Measurements from ENCODE around the gene CACNA1C. TPM values are rescaled to one million over a fixed set of nuclear protein-coding genes. Genes with fewer than 3 reads are reported as not detected.

The CACNA1C gene
- total and polyA plus RNA-seq, 2 donors (not counting 1 experiment from before 2014, with no cell fraction given): 0.01 to 0.02 TPM

GRCh38 chr12:2523317-2523716, 470.5 kb downstream of the CACNA1C start:
- Histone ChIP-seq H3K27me3 (replicated peaks in 1 of 4; ENCODE audit: control extremely low read depth in 1 of 4, control insufficient read depth in 3 of 4, insufficient read depth in 4 of 4, low read length in 3 of 4) (no peaks in the 10 kb centered on the region), H3K36me3 (replicated peaks in 1 of 2; ENCODE audit: control extremely low read depth in 1 of 2, control insufficient read depth in 1 of 2, extremely low read depth in 1 of 2, insufficient read depth in 2 of 2, low read length in 1 of 2) (no peaks in the 10 kb centered on the region), H3K4me3 (ENCODE audit: control extremely low read depth in 1 of 5, extremely low read depth in 1 of 5, insufficient read depth in 1 of 5, low read depth in 2 of 5, low read length in 4 of 5) (no peak overlapping the region), H4K20me1 (ENCODE audit: control insufficient read depth, insufficient read depth, low read length, poor library complexity, severe bottlenecking) (no peaks in the 10 kb centered on the region), H2AFZ (ENCODE audit: insufficient read depth, low read depth, low read length, poor library complexity, severe bottlenecking) (no peak overlapping the region), H3K79me2 (ENCODE audit: control insufficient read depth, insufficient read depth, low read length) (no peaks in the 10 kb centered on the region), H3K4me1 (ENCODE audit: control insufficient read depth in 2 of 2, insufficient read depth in 2 of 2, low read length in 2 of 2) (no peaks in the 10 kb centered on the region), H3K4me2 (replicated peaks; ENCODE audit: low read depth, low read length, poor library complexity, severe bottlenecking) (no peak overlapping the region), H3K9ac (ENCODE audit: low read length) (no peak overlapping the region), H3K27ac (ENCODE audit: low read length in 2 of 2) (no peak overlapping the region), H3K9me3 (ENCODE audit: control extremely low read depth in 1 of 3, control insufficient read depth in 2 of 3, insufficient read depth in 1 of 3, low read length in 2 of 3) (peaks cover 0 to 9% (median 0%) of the 10 kb centered on the region in 3 donors)
- ATAC-seq (ENCODE audit: low read depth): no peak
- Mint-ChIP-seq H3K4me1 (no peaks in the 10 kb centered on the region), H3K4me3 (no peak overlapping the region), H3K27ac (no peak overlapping the region), H3K27me3 (peaks cover 12% of the 10 kb centered on the region), H3K9me3 (ENCODE audit: insufficient read depth) (no peaks in the 10 kb centered on the region)
- intact Hi-C loops (cut with micrococcal nuclease): no loop called here
- 87% methylated on average over 7 of the region's 9 CpGs for WGBS (ENCODE audit: insufficient coverage)
- ChIA-PET CTCF (no interaction called here), POLR2A (no interaction called here)
- no peak for TF ChIP-seq EZH2 (IDR thresholded peaks at IDR 0.05; ENCODE audit: borderline replicate concordance, insufficient read depth, low read depth, low read length, poor library complexity, severe bottlenecking)
- TF ChIP-seq CTCF (IDR thresholded peaks at IDR 0.05): no peak
- DNase-seq: no peak

DNA sequence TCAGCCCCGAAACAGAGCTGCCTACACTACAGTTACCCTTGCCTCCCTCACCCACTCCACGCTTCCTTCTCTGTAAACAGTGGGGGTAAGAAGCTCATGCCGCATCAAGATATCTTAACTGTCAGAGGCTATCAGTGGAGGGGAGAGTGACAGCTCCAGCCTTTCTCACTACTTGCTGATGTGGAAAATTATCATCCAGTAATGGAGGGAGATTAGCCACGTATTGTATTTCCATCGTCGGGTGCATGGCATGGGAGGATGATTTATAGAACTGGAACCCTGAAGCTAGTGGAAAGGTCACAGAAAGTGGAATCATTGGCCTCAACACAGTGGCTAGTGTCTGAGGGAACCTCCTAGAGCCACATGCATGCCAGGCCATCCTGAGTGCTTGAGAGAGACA, 471.1 kb downstream of the CACNA1C start:
- Mint-ChIP-seq H3K27me3 (peaks cover 12% of the 10 kb centered on the region), H3K4me1 (no peaks in the 10 kb centered on the region), H3K27ac (no peak overlapping the region), H3K4me3 (no peak overlapping the region), H3K9me3 (ENCODE audit: insufficient read depth) (no peaks in the 10 kb centered on the region)
- H2AFZ ChIP-seq (ENCODE audit: insufficient read depth, low read depth, low read length, poor library complexity, severe bottlenecking): no peak overlapping the region
- POLR2A ChIA-PET: no interaction called here
- TF ChIP-seq EZH2 (IDR thresholded peaks at IDR 0.05; ENCODE audit: borderline replicate concordance, insufficient read depth, low read depth, low read length, poor library complexity, severe bottlenecking) (no peak), CTCF (IDR thresholded peaks at IDR 0.05) (no peak)
- H3K4me1 ChIP-seq (ENCODE audit: control insufficient read depth in 2 of 2, insufficient read depth in 2 of 2, low read length in 2 of 2): no peaks in the 10 kb centered on the region
- H3K36me3 ChIP-seq (replicated peaks in 1 of 2; ENCODE audit: control extremely low read depth in 1 of 2, control insufficient read depth in 1 of 2, extremely low read depth in 1 of 2, insufficient read depth in 2 of 2, low read length in 1 of 2): no peaks in the 10 kb centered on the region
- no peaks in the 10 kb centered on the region for H3K79me2 ChIP-seq (ENCODE audit: control insufficient read depth, insufficient read depth, low read length)
- 92% methylated on average over 3 of the region's 6 CpGs for WGBS (ENCODE audit: insufficient coverage)
- ATAC-seq (ENCODE audit: low read depth) (no peak), DNase-seq (no peak)
- H3K9me3 ChIP-seq (ENCODE audit: control extremely low read depth in 1 of 3, control insufficient read depth in 2 of 3, insufficient read depth in 1 of 3, low read length in 2 of 3): peaks cover 0 to 9% (median 0%) of the 10 kb centered on the region in 3 donors
- intact Hi-C loops (cut with micrococcal nuclease): no loop called here
- H3K27me3 ChIP-seq (replicated peaks in 1 of 4; ENCODE audit: control extremely low read depth in 1 of 4, control insufficient read depth in 3 of 4, insufficient read depth in 4 of 4, low read length in 3 of 4): no peaks in the 10 kb centered on the region
- H3K4me2 ChIP-seq (replicated peaks; ENCODE audit: low read depth, low read length, poor library complexity, severe bottlenecking): no peak overlapping the region
- H4K20me1 ChIP-seq (ENCODE audit: control insufficient read depth, insufficient read depth, low read length, poor library complexity, severe bottlenecking): no peaks in the 10 kb centered on the region
- no peak overlapping the region for H3K27ac ChIP-seq (ENCODE audit: low read length in 2 of 2)
- CTCF ChIA-PET: no interaction called here
- no peak overlapping the region for H3K4me3 ChIP-seq (ENCODE audit: control extremely low read depth in 1 of 5, extremely low read depth in 1 of 5, insufficient read depth in 1 of 5, low read depth in 2 of 5, low read length in 4 of 5)
- no peak overlapping the region for H3K9ac ChIP-seq (ENCODE audit: low read length)

All from B cell (primary cell).